Stimulated activated CD8-positive, alpha-beta memory T cell treated with anti-CD3 and anti-CD28 coated beads, Interleukin-4, amount 100 ng/mL, for 48 hours (primary cell): ENCODE measurements around the gene GPR26.

Experiments
- DNase-seq: peaks from one replicate; pipeline ENCODE4 v3.0.0-alpha.2; 2020

The GPR26 gene, protein sequence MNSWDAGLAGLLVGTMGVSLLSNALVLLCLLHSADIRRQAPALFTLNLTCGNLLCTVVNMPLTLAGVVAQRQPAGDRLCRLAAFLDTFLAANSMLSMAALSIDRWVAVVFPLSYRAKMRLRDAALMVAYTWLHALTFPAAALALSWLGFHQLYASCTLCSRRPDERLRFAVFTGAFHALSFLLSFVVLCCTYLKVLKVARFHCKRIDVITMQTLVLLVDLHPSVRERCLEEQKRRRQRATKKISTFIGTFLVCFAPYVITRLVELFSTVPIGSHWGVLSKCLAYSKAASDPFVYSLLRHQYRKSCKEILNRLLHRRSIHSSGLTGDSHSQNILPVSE

DNA sequence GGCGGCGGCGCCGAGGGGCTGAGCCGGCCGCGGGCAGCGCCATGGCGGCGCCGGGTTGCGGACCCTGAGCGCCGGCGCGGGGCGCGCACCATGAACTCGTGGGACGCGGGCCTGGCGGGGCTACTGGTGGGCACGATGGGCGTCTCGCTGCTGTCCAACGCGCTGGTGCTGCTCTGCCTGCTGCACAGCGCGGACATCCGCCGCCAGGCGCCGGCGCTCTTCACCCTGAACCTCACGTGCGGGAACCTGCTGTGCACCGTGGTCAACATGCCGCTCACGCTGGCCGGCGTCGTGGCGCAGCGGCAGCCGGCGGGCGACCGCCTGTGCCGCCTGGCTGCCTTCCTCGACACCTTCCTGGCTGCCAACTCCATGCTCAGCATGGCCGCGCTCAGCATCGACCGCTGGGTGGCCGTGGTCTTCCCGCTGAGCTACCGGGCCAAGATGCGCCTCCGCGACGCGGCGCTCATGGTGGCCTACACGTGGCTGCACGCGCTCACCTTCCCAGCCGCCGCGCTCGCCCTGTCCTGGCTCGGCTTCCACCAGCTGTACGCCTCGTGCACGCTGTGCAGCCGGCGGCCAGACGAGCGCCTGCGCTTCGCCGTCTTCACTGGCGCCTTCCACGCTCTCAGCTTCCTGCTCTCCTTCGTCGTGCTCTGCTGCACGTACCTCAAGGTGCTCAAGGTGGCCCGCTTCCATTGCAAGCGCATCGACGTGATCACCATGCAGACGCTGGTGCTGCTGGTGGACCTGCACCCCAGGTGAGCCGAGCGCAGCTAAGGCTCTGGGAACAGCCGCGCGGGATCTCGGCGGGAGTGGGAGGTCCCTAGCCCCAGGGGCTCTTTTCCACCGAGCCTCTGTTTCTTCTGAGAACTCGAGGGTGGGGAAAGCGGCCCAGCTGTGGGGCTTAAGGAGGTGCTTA is at the start of gene GPR26:
GPR26 (plus strand) TSS at position 38 of the 919 bp plus-strand sequence; CDS start at position 91, 53 bp downstream.
- no peak for DNase-seq

- no peak for DNase-seq
Measured at GRCh38 chr10:123618224-123618623, 47.9 kb upstream of the GPR26 start.

DNA sequence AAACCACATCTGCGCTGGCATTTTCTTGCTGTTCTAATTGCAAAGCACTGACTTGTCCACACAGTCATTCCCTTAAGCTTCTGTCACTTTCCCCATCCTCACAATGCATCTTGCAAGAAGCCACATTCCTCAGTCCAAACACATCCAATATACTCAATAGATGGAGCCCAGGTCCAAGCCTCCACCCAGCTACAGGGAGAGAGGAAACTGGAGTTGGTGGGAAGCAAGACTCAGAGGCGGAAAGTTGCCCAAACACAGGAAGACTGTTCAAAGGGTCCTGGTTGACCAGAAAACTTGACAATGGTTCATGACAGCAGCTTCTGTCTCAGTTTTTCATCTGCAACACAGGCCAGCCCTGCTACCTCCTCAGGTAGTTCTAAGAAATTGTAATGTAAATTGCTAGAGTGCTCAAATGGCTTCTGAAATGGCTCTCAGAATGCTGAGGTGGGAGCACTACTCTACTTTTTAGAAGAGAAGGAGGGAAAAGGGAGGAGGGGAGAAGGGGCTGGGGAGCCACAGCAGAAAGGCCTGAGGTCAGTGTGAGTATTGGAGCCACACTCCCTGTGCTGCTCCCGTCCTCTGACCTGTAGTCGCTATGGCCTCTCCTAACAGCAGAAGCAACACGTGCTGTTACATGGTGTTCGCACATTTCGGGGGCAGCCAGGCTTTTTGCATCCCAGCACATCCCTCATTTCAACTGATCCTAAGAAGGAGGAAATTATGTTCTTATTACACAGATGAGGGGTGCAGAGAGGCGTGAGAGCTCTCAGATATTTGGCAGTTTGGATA is 46.9 kb upstream of the GPR26 start:
- DNase-seq: no peak

DNA sequence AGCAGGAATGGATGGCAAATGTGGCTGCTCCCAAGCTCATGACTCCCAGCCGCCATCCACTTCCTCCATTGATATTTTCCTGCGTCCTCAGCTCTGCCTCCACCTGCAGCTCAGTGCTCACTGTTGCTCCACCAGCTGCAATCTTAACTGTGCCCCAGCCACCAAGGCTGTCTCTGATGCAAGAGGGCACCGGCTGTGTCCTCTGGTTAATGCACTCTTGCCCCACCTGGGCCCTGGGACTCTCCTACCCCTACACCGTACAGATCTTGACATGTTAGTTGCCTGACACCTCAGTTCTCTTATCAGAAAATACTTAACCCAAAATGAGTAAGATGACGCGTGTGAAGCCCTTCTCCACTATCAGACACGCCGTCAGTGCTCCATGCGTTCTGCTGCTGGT is 45.5 kb upstream of the GPR26 start:
- DNase-seq: no peak

- no peak for DNase-seq
Measured at GRCh38 chr10:123621492-123621891, 44.7 kb upstream of the GPR26 start.

GRCh38 chr10:123621916-123622315 is 44.2 kb upstream of the GPR26 start:
- no peak for DNase-seq

DNA sequence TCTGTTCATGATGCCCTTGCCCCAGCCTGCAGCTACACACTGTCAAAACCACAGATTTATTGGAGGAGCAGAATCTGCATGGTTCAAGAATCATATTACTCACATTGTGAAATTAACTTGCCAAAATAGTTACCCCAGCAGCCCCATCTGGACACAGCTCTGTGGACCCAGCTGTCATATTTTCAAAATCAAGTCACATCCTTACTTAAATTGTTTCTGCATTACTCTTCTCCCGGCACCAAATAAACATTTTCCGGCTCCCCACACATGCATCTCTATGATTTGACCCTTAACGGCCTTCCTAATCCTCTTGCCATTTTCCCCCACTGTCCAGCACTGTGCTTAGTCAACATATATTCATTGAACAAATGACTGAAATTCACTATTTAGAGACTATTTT is 43.8 kb upstream of the GPR26 start:
- no peak for DNase-seq

- DNase-seq: no peak
Measured at GRCh38 chr10:123624086-123624485, 42.1 kb upstream of the GPR26 start.

- DNase-seq: no peak
Measured at GRCh38 chr10:123633106-123633505, 33.0 kb upstream of the GPR26 start.

- no peak for DNase-seq
Measured at GRCh38 chr10:123633636-123634035, 32.5 kb upstream of the GPR26 start.

- DNase-seq: no peak
Measured at GRCh38 chr10:123634221-123634620, 31.9 kb upstream of the GPR26 start.

DNA sequence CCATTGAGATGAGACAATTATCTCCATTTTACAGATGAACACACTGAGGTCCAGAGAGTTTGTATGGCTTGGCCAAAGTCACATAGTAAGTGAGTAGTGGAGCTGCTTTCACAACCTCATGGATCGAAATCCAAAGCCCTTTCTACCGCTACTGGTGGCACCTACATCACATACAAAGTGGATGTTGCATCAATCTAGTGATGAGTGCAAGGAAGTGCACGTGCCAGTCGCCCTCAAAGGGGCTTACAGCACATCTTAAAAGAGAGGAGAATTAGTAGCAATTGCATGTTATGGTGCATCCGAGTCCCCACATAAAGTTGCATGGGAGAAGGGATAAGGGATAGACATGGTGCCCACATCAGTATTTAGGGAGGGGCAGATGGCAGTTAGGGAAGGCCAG is 31.0 kb upstream of the GPR26 start:
- no peak for DNase-seq

DNA sequence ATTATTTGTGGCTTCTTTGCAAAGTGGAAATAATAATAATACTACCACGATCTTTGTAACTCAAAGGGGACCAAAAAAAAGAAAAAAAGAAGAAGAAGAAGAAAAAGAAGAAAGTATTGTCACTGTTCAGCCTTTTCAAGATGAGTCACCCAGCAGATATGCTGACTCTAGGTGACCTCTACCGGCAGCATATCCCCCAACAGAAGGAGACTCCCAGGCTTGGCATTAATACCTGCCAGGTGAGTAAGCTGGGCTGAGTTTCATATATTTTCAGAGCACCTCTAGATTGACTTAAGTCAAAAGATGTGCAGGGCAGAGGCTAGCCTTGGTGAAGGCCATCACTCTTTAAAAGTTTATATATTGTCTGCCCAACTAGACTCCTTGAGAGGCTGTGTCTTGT is 30.4 kb upstream of the GPR26 start:
- no peak for DNase-seq

DNA sequence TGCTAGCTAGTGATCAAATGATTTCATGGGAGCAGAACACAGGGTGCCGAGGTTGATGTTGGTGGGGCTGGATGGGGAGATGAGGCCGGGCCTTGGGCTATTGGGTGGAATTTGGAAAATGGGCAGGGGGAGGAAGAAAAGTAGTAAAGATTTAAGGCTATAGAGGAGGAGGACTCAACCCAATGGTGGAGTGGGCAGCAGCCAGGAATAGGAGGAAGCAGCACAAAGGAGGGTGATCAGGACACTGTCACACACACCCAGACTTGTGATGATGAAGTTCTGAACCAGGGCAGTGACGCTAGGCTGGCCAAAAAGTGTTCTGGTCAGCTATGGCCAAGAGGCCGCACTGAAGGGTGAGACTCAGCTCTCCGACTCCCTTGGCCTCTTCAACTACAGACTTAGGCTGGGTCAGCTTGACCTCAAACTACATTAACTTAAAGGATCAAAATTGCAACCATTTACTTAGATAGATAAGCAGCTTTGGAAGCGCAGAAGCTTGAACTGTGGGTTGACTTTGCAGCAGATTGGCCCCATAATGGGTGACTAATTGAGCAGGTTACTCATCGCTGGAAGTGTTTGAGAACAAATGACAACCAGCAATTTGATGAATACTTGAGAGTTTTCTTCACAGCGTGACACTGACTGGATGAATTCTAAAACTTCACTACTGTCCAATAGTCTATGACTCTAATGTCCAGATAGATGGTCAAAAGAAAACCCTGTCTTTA is 29.4 kb upstream of the GPR26 start:
- no peak for DNase-seq

DNA sequence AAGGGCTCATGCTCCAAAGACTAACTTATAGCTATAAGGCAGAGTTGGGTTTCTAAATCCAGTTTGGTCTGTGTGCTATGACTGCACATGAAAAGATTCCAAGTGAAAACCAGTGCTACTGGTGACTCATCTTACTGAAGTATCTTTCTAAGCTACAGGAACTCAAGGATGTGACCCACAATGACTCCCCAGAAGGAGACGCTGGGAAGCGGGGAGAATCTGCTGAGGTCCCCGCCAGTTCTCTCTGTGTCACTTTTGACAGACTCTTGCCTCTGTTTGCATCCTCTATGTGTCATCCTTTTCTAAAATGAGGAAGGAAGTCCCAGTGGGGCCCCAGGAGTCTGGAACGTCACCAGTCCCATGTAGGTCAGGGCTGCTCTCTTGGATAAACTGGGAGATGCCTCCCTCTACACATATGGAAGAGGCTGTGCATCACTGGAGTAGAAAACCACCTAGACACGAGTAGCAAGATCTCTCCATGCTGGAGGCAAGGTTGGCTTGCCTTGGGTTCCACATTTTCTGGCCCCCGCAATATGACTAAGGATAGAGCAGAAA is 28.8 kb upstream of the GPR26 start:
- DNase-seq: no peak

- DNase-seq: no peak
Measured at GRCh38 chr10:123639131-123639530, 27.0 kb upstream of the GPR26 start.

- no peak for DNase-seq
Measured at GRCh38 chr10:123640016-123640535, 26.1 kb upstream of the GPR26 start.

- DNase-seq: no peak
Measured at GRCh38 chr10:123642293-123642692, 23.9 kb upstream of the GPR26 start.

GRCh38 chr10:123642697-123643096 is 23.5 kb upstream of the GPR26 start:
- DNase-seq: no peak

DNA sequence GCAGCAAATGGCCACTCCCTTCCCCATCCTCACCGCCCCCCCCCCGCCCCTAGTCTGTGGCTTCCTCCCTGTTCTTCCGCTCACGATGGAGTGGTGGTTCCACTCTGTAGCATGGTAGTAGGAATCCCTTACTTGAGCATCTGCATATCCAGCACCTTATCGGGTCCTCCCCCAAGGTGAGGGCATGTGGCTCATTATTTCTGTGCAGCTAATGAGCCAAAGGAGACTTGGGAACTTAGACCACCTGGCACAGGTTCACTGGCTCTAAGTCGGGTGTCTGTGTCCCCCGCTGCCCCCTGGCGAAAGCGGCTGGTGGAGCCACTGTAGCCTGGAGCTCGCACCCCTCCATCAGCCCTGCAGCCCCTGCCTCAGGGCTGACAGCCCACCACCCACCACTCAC is 22.8 kb upstream of the GPR26 start:
- DNase-seq: no peak

DNA sequence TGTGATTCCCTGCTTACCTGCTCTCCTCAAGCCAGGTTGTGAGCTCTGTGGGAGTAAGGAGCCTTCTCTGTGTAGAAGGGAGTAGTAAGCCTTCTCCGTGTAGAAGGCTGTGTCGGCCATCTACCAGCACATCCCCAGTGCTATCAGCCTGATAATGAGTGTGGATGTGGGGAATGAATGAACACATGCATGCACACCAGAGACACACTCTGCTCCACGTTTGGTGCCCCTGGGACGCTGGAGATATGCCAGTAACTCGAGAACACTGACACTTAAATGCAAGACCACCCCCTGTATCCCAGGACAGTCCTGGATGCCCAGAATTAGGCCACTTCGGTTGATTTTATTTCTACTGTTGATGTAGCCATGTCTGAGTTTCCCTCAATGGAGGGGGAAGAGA is 21.1 kb upstream of the GPR26 start:
- no peak for DNase-seq

- DNase-seq: no peak
Measured at GRCh38 chr10:123645615-123646014, 20.5 kb upstream of the GPR26 start.
